GM20000 (cell line): Measurements from ENCODE around the gene RABEP2.
"Not testable (repeated sequence)": the region's sequence is repeated elsewhere in the genome, so short reads cannot be mapped to it uniquely, and the experiment has no call there.

Experiments
- DNase-seq: peaks from one replicate; pipeline ENCODE4 v3.0.0; 2012; ENCODE audit warnings: low spot score
- CTCF ChIP-seq: IDR thresholded peaks from 2 replicates; pipeline ENCODE4 v1.5.1; 2012; ENCODE audit warnings: mild to moderate bottlenecking, control low read depth; ENCODE audit errors: extremely low read depth, missing control alignments

Gene RABEP2

GRCh38 chr16:28895609-28896008, 29.4 kb downstream of the RABEP2 start:
- no peak for TF ChIP-seq CTCF
- no peak for DNase-seq

DNA sequence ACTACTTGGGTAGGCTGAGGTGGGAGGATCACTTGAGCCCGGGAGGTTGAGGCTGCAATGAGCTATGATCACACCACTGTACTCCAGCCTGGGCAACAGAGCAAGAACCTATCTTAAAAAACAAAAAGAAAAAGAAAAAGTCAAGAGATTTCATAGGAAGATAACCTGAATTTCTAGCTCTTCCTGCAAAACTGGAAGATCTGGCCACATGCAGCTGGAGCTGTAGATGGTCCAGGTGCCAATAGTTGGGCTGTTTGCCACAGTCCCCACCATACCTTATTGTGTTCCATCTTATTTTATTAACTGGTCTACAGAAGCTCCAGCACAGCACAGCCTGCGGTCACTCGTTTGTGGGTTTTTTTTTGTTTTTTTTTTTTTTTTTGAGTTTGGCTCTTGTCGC, 31.7 kb downstream of the RABEP2 start:
- TF ChIP-seq CTCF, result no peak

DNA sequence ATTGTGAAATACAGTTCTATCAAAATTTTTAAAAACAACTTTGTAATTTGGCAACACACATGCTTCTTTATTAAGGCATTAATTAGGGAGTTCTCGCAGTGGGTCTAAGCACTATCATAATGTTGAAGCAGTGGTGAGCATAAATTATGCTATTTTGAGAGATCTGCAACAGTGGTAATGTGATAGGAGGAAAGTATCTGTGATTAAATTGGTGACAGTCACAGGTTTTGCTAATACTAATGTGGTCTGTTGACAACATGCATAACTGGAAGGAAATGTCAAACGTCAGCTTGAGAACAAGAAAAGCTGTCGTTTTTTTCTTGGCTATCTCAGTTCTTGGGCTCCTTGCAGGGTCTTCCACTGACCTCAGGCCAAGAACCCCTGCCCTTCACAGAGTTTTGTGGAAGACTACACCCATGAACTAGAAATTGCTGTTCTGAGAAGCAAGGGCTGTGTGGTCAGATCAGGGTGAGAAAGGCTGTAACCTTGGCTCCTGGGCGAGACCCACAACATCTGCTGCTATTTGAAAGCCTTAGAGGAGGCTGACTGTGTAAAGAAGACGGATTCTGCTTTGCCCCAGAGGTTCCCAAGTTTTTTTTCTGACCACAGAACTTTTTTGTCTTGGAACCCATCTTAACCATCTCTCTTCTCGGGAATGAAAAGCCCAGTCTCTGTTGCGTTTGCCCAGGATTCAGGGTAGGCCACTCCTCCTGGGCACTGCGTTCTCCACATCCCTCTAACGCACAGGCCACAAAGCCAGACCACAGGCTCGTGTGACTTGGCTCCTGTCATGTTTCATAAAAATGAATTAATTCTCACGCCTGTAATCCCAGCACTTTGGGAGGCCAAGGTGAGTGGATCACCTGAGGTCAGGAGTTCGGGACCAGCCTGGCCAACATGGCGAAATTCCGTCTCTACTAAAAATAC, 32.8 kb downstream of the RABEP2 start:
- no peak for TF ChIP-seq CTCF
- DNase-seq, result no peak

More for the DNA sequence above, 31.7 kb downstream of the RABEP2 start:
- no peak for DNase-seq

DNA sequence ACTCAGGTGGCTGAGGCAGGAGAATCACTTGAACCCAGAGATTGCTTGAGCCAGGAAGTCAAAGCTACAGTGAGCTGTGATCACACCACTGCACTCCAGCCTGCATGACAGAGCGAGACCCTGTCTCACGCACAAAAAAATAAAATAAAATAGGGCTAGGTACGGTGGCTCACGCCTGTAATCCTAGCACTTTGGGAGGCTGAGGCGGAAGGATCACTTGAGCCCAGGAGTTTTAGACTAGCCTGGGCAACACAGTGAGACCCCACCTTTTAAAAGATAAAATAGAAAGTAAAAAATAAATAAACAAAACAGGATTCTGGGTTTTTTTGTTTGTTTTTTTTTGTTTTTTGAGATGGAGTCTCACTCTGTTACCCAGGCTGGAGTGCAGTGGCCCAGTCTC, 34.7 kb downstream of the RABEP2 start:
- DNase-seq, result not testable (repeated sequence)

DNA sequence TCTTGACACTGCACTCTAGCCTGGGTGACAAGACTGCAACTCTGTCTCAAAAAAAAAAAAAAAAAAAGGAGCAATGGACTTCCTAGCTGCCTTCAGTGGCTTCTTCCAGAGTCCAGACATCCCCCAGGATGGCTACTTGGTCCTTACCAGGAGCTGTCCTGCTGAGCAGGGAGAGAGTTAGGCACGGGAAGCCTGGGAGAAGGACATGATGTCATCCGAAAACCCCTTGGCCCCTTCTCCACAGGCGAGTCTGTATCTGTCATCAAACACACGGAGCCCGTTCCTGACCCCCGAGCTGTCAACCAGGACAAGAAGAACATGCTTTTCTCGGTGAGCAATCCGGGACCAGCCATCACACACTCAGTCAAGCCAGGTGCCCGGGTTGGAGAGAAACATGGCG, 38.1 kb downstream of the RABEP2 start:
- no peak for TF ChIP-seq CTCF
- DNase-seq, result no peak

DNA sequence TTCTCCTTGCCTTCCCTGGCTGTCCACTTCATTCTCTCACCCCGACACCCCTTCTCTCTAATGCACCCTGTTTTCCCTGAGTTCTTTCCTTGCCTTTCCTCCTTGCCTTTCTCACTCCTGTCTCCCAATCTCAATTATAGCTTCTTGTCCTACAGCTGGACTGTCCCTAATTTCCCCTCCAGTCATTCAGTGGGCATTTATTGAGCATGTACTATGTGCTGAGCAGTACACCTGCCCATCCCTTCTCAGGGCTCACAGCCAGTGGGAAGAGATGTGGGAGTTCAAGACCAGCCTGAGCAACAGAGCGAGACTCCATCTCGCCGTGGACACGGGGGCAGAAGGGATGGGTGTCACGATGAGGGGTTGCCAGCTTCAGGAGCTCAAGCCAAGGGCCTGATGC, 41.0 kb downstream of the RABEP2 start:
- no peak for DNase-seq
- no peak for TF ChIP-seq CTCF

DNA sequence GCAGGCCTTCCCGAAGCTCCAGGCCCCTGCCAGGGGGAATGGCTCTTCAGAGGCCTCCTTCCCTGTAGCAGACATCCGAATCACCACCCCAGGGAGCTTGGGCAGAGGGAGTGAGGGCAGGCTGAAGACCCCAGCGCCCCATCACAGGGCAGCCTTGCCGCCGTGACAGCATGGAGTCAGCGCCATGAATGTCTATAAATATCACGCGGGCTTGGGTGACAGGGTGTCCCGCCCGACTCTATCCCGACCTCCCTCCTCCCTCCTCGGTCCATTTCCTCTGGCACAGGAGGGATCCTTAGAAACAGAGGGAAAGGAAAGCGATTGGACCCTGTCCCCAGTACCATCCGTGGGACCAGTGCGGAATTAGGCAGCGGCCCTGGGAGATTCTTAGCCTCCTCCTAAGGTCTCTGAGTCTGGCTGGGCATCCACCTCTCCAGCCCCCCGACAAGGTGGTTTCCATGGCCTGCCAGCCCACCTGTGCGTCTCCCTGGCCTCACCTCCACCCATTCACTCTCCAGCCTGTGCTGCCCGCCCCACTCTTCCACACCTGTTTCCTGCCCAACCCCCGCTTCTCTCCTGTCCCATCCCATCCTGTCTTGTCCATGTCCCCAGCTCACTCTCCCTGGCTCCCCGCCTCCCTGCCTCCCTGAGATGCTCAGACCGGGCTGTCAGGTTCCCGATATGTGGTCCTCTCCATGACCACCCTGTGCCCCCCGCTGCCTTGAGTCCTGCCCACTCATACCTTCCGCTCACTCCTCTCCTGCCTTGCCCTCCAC, 41.6 kb downstream of the RABEP2 start:
- TF ChIP-seq CTCF, result no peak
- DNase-seq, result no peak
